KMS-11 (cell line): ENCODE measurements around the gene RPA1.

Experiments used
- H2AFZ ChIP-seq: fragments of 200-600 bp; sonication (generic); 2 replicates; pipeline ENCODE4 v1.6.1; 2016; ENCODE audit warnings: antibody characterized with exemption, mixed run types, low read depth
- H3K27ac ChIP-seq: fragments of 200-600 bp; sonication (generic); 2 replicates; pipeline ENCODE4 v1.6.1; 2016; ENCODE audit warnings: mild to moderate bottlenecking, mixed run types
- H3K27me3 ChIP-seq: fragments of 200-600 bp; sonication (generic); 2 replicates; pipeline ENCODE4 v1.6.1; 2017; ENCODE audit warnings: mild to moderate bottlenecking, low read depth, mixed run types, moderate library complexity; ENCODE audit not compliant: insufficient read depth
- H3K36me3 ChIP-seq: fragments of 200-600 bp; sonication (generic); 2 replicates; pipeline ENCODE4 v1.6.1; 2017; ENCODE audit warnings: mild to moderate bottlenecking, mixed run types; ENCODE audit not compliant: insufficient read depth
- H3K4me1 ChIP-seq: fragments of 200-600 bp; sonication (generic); 2 replicates; pipeline ENCODE4 v1.6.1; 2016; ENCODE audit warnings: mild to moderate bottlenecking, low read depth, mixed run types; ENCODE audit not compliant: poor library complexity, severe bottlenecking
- H3K4me2 ChIP-seq: fragments of 200-600 bp; sonication (generic); 2 replicates; pipeline ENCODE4 v1.7.0; 2016; ENCODE audit warnings: mild to moderate bottlenecking, mixed run types
- H3K4me3 ChIP-seq: fragments of 200-600 bp; sonication (generic); IDR thresholded peaks from 2 replicates; pipeline ENCODE4 v1.6.1; 2017; ENCODE audit warnings: low read depth, low read length, mixed read lengths; ENCODE audit not compliant: insufficient read depth
- H3K79me2 ChIP-seq: fragments of 200-600 bp; sonication (generic); 2 replicates; pipeline ENCODE4 v1.6.1; 2016; ENCODE audit warnings: low read depth, mixed run types; ENCODE audit not compliant: insufficient read depth
- H3K9ac ChIP-seq: fragments of 200-600 bp; sonication (generic); 2 replicates; pipeline ENCODE4 v1.6.1; 2016; ENCODE audit warnings: mild to moderate bottlenecking, mixed run types
- H4K20me1 ChIP-seq: fragments of 200-600 bp; sonication (generic); 2 replicates; pipeline ENCODE4 v1.6.1; 2016; ENCODE audit warnings: mild to moderate bottlenecking, mixed run types; ENCODE audit not compliant: insufficient read depth
- TF ChIP-seq, protein P1 (sequence below): fragments of 200-600 bp; sonication (generic); conservative IDR thresholded peaks from 2 replicates; pipeline ENCODE4 v1.6.1; 2017; ENCODE audit warnings: low read depth, mild to moderate bottlenecking, antibody characterized with exemption, low read length, moderate library complexity, mixed read lengths

Gene RPA1

DNA sequence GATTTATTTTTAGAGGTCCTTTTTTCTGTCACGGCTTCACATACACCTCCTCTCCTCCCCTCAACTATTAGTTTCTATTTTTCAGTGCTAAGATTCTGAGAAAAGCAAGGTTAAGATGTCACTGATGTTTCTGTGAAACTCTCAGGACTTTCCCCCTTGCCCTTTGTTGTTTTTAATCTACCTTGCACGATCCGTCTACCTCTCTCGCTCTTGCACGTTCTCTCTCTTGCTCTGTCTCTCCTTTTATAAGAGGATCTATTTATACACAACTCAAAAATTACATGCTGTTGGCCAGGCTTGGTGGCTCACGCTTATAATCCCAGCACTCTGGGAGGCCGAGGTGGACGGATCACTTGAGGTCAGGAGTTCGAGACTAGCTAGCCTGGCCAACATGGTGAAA is 43.6 kb downstream of the RPA1 start:
- TF ChIP-seq, protein P1, sequence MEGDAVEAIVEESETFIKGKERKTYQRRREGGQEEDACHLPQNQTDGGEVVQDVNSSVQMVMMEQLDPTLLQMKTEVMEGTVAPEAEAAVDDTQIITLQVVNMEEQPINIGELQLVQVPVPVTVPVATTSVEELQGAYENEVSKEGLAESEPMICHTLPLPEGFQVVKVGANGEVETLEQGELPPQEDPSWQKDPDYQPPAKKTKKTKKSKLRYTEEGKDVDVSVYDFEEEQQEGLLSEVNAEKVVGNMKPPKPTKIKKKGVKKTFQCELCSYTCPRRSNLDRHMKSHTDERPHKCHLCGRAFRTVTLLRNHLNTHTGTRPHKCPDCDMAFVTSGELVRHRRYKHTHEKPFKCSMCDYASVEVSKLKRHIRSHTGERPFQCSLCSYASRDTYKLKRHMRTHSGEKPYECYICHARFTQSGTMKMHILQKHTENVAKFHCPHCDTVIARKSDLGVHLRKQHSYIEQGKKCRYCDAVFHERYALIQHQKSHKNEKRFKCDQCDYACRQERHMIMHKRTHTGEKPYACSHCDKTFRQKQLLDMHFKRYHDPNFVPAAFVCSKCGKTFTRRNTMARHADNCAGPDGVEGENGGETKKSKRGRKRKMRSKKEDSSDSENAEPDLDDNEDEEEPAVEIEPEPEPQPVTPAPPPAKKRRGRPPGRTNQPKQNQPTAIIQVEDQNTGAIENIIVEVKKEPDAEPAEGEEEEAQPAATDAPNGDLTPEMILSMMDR: no peak
- H3K9ac ChIP-seq: no peak overlapping the region
- no peaks in the 10 kb centered on the region for H3K36me3 ChIP-seq
- peaks cover 50% of the 10 kb centered on the region for H3K4me1 ChIP-seq
- no peak overlapping the region for H3K4me2 ChIP-seq
- no peaks in the 10 kb centered on the region for H3K79me2 ChIP-seq
- H3K27me3 ChIP-seq: no peaks in the 10 kb centered on the region
- no peak overlapping the region for H3K27ac ChIP-seq
- H3K4me3 ChIP-seq: no peak overlapping the region
- H2AFZ ChIP-seq: no peak overlapping the region
- H4K20me1 ChIP-seq: no peaks in the 10 kb centered on the region

DNA sequence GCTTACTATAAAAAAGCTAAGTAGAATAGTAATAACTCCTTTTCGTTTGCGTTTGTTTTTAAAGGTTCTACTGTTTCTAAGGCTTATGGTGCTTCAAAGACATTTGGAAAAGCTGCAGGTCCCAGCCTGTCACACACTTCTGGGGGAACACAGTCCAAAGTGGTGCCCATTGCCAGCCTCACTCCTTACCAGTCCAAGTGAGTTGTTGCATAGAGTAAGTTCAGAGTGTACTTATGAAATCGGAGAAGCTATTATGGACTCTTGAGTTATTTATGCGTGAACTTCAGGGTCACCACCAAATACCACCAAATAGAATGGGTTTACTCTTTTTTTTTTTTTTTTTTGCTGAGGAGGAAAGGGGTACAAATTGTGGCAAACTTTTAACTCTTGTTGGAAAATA is 45.8 kb downstream of the RPA1 start:
- H3K9ac ChIP-seq: no peak overlapping the region
- H2AFZ ChIP-seq: no peak overlapping the region
- TF ChIP-seq, protein P1: no peak
- H3K79me2 ChIP-seq: no peaks in the 10 kb centered on the region
- no peaks in the 10 kb centered on the region for H4K20me1 ChIP-seq
- no peaks in the 10 kb centered on the region for H3K36me3 ChIP-seq
- H3K27me3 ChIP-seq: no peaks in the 10 kb centered on the region
- no peak overlapping the region for H3K27ac ChIP-seq
- H3K4me3 ChIP-seq: no peak overlapping the region
- peaks cover 30% of the 10 kb centered on the region for H3K4me1 ChIP-seq
- H3K4me2 ChIP-seq: no peak overlapping the region

DNA sequence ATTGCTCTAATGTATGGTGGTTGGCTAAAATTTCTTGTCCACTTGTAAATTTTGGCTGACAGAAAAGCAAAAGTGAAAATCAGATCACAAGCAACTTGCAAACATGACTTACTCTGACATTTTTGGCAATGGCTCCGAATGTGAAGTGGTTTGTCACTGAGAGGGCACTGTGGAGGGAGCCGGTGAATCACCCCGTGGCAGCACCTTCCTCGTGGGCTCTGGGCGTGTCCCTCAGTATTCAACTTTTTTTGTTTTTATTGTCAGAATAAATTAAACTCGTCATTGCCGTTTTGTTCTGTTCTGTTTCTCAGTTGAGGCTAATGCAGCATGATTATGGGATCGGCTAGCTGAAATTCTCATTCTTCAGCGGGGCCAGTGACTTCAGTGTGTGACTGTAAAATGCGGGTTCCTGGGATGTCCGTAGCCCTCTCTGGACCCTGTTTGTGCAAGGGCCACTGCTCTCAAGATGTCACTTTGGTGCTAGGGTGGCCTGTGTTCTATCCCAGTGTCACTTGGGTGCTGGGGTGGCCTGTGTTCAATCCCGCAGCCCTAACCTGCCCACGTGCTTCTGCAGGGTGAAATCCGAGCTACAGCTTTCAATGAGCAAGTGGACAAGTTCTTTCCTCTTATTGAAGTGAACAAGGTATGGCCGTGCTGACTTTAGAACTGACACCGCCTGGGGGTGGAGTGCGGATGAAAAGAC is 48.8 kb downstream of the RPA1 start:
- Histone ChIP-seq H3K4me1 (peaks cover under 1% of the 10 kb centered on the region), H3K36me3 (no peaks in the 10 kb centered on the region), H3K9ac (no peak overlapping the region), H3K4me3 (no peak overlapping the region), H3K4me2 (no peak overlapping the region), H3K79me2 (no peaks in the 10 kb centered on the region), H2AFZ (no peak overlapping the region), H3K27ac (no peak overlapping the region), H3K27me3 (no peaks in the 10 kb centered on the region), H4K20me1 (no peaks in the 10 kb centered on the region)
- TF ChIP-seq, protein P1: no peak

DNA sequence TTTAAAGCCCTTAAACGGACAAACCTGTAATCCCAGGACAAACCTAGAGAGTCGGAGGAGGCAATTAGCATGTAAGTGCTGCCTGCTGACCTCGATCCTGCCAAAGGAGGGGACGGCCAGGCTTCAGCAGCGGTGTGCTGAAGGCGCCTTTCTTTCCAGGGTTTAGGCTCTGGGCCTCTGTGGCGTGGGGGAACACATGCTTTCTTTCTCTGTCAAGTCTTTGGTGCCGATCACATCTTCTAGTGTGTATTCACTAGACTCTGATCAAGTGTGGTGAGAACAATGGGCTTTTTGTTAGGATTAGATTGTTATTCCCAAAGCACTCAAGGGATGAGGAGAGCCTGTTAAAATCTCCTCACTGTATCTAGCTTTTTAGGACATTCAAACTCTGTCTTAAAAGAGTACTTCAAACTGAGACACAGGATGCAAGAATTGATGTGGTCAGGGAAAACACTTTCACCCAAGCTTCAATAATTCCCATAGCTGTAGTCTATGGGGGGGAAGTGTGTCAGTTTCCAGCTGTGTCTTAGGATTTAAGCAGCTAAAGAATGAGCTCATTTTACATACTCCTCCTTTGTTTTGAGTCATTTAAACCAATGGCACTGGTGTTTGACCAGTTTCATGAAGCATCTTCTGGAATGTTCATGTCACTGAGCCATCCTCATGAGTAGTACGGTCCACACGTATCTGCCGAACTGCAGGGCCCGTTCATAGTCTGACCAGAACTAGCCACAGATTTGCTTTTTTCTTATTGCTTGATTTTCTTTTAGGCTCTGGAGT is 51.2 kb downstream of the RPA1 start:
- Histone ChIP-seq H3K36me3 (no peaks in the 10 kb centered on the region), H3K27ac (no peak overlapping the region), H4K20me1 (no peaks in the 10 kb centered on the region), H3K79me2 (no peaks in the 10 kb centered on the region), H3K4me1 (no peaks in the 10 kb centered on the region), H3K4me3 (no peak overlapping the region), H3K4me2 (no peak overlapping the region), H2AFZ (no peak overlapping the region), H3K27me3 (no peaks in the 10 kb centered on the region), H3K9ac (no peak overlapping the region)
- TF ChIP-seq, protein P1: no peak
